Measurements from ENCODE around the gene LCN12. TPM values are rescaled to one million over a fixed set of nuclear protein-coding genes. Genes with fewer than 3 reads are reported as not detected.

The LCN12 gene
- total and polyA plus RNA-seq, 2 donors from 2014 or later: 35.5 to 42.9 TPM

DNA sequence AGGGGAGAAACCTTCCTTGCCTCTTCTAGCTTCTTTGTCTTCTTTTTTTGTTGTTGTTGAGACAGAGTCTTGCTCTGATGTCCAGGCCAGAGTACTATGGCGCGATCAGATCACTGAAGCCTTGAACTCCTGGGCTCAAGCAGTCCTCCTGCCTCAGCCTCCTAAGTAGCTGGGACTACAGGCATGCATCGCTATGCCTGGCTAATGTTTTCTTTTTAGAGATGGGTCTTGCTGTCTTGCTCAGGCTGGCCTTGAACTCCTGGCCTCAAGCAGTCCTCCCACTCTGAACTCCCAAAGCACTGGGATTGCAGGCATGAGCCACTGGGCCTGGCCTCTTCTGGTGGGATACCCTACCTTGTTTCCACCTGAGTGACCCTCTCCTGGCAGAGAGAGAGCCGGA lies 36.8 kb downstream of the LCN12 start:
- intact Hi-C loops (cut with DNase I): no loop called here
- DNase-seq (no peak), FAIRE-seq (no peak)
- TF ChIP-seq, protein P1, sequence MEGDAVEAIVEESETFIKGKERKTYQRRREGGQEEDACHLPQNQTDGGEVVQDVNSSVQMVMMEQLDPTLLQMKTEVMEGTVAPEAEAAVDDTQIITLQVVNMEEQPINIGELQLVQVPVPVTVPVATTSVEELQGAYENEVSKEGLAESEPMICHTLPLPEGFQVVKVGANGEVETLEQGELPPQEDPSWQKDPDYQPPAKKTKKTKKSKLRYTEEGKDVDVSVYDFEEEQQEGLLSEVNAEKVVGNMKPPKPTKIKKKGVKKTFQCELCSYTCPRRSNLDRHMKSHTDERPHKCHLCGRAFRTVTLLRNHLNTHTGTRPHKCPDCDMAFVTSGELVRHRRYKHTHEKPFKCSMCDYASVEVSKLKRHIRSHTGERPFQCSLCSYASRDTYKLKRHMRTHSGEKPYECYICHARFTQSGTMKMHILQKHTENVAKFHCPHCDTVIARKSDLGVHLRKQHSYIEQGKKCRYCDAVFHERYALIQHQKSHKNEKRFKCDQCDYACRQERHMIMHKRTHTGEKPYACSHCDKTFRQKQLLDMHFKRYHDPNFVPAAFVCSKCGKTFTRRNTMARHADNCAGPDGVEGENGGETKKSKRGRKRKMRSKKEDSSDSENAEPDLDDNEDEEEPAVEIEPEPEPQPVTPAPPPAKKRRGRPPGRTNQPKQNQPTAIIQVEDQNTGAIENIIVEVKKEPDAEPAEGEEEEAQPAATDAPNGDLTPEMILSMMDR (IDR thresholded peaks at IDR 0.05; ENCODE audit: borderline replicate concordance, extremely low read depth, insufficient read depth): no peak
- Histone ChIP-seq H3K27ac (ENCODE audit: low read depth in 2 of 2, low read length in 2 of 2) (no peak overlapping the region), H3K9ac (ENCODE audit: low read length in 3 of 3) (no peak overlapping the region), H3K4me1 (ENCODE audit: control insufficient read depth in 2 of 3, insufficient read depth in 2 of 3, low read depth in 1 of 3, low read length in 3 of 3) (peaks cover 0 to 7% (median 7%) of the 10 kb centered on the region in 3 donors), H3K36me3 (ENCODE audit: control insufficient read depth in 2 of 3, insufficient read depth in 3 of 3, low read length in 3 of 3) (peaks cover 0 to 5% (median 1%) of the 10 kb centered on the region in 3 donors), H3K4me3 (ENCODE audit: low read length in 3 of 3) (no peak overlapping the region), H3K9me3 (ENCODE audit: control insufficient read depth in 2 of 3, insufficient read depth in 1 of 3, low read length in 3 of 3) (no peaks in the 10 kb centered on the region), H3K27me3 (ENCODE audit: control insufficient read depth, insufficient read depth, low read length) (peaks cover 4% of the 10 kb centered on the region)

DNA sequence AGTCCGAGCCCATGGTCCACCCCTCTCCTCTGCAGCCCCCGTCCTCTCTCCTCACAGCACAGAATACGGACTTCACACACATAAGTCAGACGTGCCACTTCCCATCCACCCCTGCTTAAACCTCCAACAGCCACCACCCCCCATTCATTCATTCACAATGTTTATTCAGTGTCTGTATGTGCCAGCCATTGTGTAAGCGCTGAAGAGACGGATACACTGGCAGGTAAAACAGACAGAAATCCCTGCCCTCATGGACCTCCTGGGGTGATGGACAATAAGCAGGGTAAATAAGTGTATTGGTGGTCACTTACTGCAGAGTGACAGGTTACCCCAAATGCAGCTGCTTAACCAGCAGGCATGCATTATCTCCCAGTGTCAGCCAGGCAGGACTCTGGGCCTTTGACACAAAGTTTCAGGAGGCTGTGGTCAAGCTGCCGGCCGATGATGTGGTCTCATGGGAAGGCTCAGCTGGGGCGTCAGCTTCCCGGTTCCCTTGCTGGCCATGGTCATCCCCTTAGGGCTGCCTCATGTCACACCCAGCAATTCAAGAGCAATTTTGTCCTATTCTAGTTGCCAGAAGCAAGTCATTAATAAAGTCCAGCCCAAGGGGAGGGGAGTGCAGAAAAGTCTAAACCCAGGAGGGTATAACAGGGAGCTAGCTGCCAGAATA lies 38.3 kb downstream of the LCN12 start:
- H3K4me1 ChIP-seq (ENCODE audit: control insufficient read depth in 2 of 3, insufficient read depth in 2 of 3, low read depth in 1 of 3, low read length in 3 of 3): peaks cover 0 to 7% (median 7%) of the 10 kb centered on the region in 3 donors
- TF ChIP-seq, protein P1 (IDR thresholded peaks at IDR 0.05; ENCODE audit: borderline replicate concordance, extremely low read depth, insufficient read depth): no peak
- no peak overlapping the region for H3K27ac ChIP-seq (ENCODE audit: low read depth in 2 of 2, low read length in 2 of 2)
- H3K9ac ChIP-seq (ENCODE audit: low read length in 3 of 3): no peak overlapping the region
- DNase-seq (no peak), FAIRE-seq (no peak)
- intact Hi-C loops (cut with DNase I): no loop called here
- H3K36me3 ChIP-seq (ENCODE audit: control insufficient read depth in 2 of 3, insufficient read depth in 3 of 3, low read length in 3 of 3): peaks cover 0 to 5% (median 0%) of the 10 kb centered on the region in 3 donors
- peaks cover 2% of the 10 kb centered on the region for H3K27me3 ChIP-seq (ENCODE audit: control insufficient read depth, insufficient read depth, low read length)
- H3K4me3 ChIP-seq (ENCODE audit: low read length in 3 of 3): no peak overlapping the region
- H3K9me3 ChIP-seq (ENCODE audit: control insufficient read depth in 2 of 3, insufficient read depth in 1 of 3, low read length in 3 of 3): no peaks in the 10 kb centered on the region

DNA sequence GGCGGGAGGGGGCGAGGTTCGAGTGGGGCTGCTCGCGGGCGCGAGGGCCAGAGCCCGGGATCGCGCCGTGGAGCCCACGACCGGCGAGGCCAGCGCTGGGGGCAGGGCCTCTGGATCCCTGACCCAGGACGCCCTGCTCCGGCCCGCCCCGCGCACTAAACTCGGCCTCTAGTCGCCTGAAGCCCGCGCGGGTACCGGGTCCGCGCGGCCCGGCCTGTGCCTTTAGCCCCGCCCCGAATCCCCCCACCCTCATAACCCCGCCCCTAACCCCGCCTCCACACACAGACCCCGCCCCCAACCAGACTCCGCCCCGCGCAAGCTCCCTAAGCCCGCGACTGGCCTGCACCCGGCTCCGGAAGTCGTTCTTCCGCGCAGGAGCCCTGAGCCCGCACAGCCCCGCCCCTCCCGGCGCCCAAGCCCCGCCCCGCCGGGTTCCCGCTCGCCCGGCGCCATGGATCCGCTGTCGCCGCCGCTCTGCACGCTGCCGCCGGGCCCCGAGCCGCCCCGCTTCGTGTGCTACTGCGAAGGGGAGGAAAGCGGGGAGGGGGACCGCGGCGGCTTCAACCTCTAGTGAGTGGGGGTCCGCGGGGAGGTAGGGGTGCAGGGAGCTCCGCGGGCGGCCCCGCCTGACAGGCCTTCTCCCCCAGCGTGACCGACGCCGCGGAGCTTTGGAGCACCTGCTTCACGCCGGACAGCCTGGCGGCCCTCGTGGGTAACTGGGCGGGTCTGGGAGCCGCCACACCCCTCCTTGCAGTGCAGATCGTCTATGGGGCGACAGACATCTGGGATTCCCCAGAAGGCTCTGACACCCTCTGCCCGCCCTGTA lies 40.1 kb downstream of the LCN12 start, which contains the start of gene PAXX:
Gene PAXX, plus strand, starts transcription at position 430 of the 826 bp plus-strand sequence. Its CDS starts 22 bp downstream, at position 452.
- H3K9ac ChIP-seq (ENCODE audit: low read length in 3 of 3): peak within 1 kb of the TSS; percentile 18 to 73 (median 65)
- peaks cover 0 to 16% (median 10%) of the 10 kb centered on the region in 3 donors for H3K4me1 ChIP-seq (ENCODE audit: control insufficient read depth in 2 of 3, insufficient read depth in 2 of 3, low read depth in 1 of 3, low read length in 3 of 3)
- intact Hi-C loops (cut with DNase I): no loop called here
- peak within 1 kb of the TSS; percentile 51 to 77 (median 77) for H3K4me3 ChIP-seq (ENCODE audit: low read length in 3 of 3)
- H3K27ac ChIP-seq (ENCODE audit: low read depth in 2 of 2, low read length in 2 of 2): peak within 1 kb of the TSS; percentile 51 to 53
- H3K27me3 ChIP-seq (ENCODE audit: control insufficient read depth, insufficient read depth, low read length): no peaks in the 10 kb centered on the region
- no peaks in the 10 kb centered on the region for H3K9me3 ChIP-seq (ENCODE audit: control insufficient read depth in 2 of 3, insufficient read depth in 1 of 3, low read length in 3 of 3)
- TF ChIP-seq, protein P1 (IDR thresholded peaks at IDR 0.05; ENCODE audit: borderline replicate concordance, extremely low read depth, insufficient read depth): no peak
- peak; percentile 92 to 98 (median 95) for DNase-seq
- no peak for FAIRE-seq
- H3K36me3 ChIP-seq (ENCODE audit: control insufficient read depth in 2 of 3, insufficient read depth in 3 of 3, low read length in 3 of 3): peaks cover 0 to 5% (median 0%) of the 10 kb centered on the region in 3 donors

Data from kidney (tissue), 14 donors.